Endothelial cell of umbilical vein (primary cell): ENCODE measurements around the gene EBPL. TPM values are rescaled to one million over a fixed set of nuclear protein-coding genes. Genes with fewer than 3 reads are reported as not detected.

Experiments used
- BruUV-seq: library from RNA; stranded (reverse); fragments of 400-500 nt; replicated peaks from 2 replicates; lab custom pipeline; 2021; lab: Mats Ljungman, UMichigan
- CTCF ChIA-PET: fragments of 300-600, 350-600 bp; sonication (Branson Sonifier 250); formaldehyde crosslinking; loops from one replicate; lab custom pipeline; 2021; ENCODE audit warnings: antibody characterized with exemption, inconsistent platforms; lab: Charles Lee
- POLR2A ChIA-PET: fragments of 300-600, 350-600 bp; sonication (Branson Sonifier 250); formaldehyde crosslinking; loops from one replicate; lab custom pipeline; 2021; ENCODE audit warnings: antibody characterized with exemption, inconsistent platforms; lab: Charles Lee
- DNase-seq: peaks from one replicate; pipeline ENCODE4 v3.0.0-alpha.2; 2011; ENCODE audit warnings: low read depth, low spot score
- FAIRE-seq: peaks from 2 replicates; lab custom pipeline; 2011; peaks lifted over from hg19 to GRCh38; lab: Jason Lieb, UNC
- H2AFZ ChIP-seq: 2 replicates; pipeline ENCODE4 v1.6.0; 2012; ENCODE audit warnings: low read depth, low read length, control low read depth, inconsistent platforms
- H3K27ac ChIP-seq: 2 replicates; pipeline ENCODE4 v1.5.1; 2011; ENCODE audit warnings: low read depth, mild to moderate bottlenecking, control low read depth, low read length, moderate library complexity; ENCODE audit not compliant: insufficient read depth
- H3K27me3 ChIP-seq, 2 experiments: 2 replicates each; pipeline versions ENCODE4 v1.6.0 to v1.6.1; 2011; ENCODE audit warnings: low read length in 2 of 2, mixed read lengths in 1 of 2; ENCODE audit not compliant: control insufficient read depth in 2 of 2, insufficient read depth in 2 of 2
- H3K36me3 ChIP-seq, 2 experiments: 2 replicates in 1 of 2; 3 replicates in 1 of 2; pipeline ENCODE4 v1.5.1; 2011; ENCODE audit warnings: low read length in 2 of 2, mild to moderate bottlenecking in 1 of 2, moderate library complexity in 1 of 2; ENCODE audit not compliant: control insufficient read depth in 2 of 2, insufficient read depth in 2 of 2; ENCODE audit errors: extremely low read depth in 1 of 2
- H3K4me1 ChIP-seq: 3 replicates; pipeline ENCODE4 v1.5.1; 2011; ENCODE audit warnings: mild to moderate bottlenecking, low read length; ENCODE audit not compliant: control insufficient read depth, insufficient read depth; ENCODE audit errors: extremely low read depth
- H3K4me2 ChIP-seq: 2 replicates; pipeline ENCODE4 v1.6.1; 2011; ENCODE audit warnings: low read length, control low read depth, mixed read lengths; ENCODE audit not compliant: insufficient read depth
- H3K4me3 ChIP-seq, 3 experiments: fragments of 200-600 bp in 1 of 3; sonication (generic), shearing (Covaris generic) in 1 of 3; replicated peaks in 1 of 3; 2 replicates each; pipeline ENCODE4 v1.5.1; 2011 to 2016; ENCODE audit warnings: control low read depth in 3 of 3, low read length in 3 of 3, mild to moderate bottlenecking in 2 of 3, inconsistent platforms in 1 of 3, low read depth in 1 of 3, moderate library complexity in 1 of 3; ENCODE audit not compliant: insufficient read depth in 1 of 3
- H3K79me2 ChIP-seq: 2 replicates; pipeline ENCODE4 v1.6.0; 2012; ENCODE audit warnings: low read length, inconsistent platforms; ENCODE audit not compliant: control insufficient read depth, insufficient read depth
- H3K9ac ChIP-seq: replicated peaks from 2 replicates; pipeline ENCODE3; 2011; ENCODE audit warnings: low read length, control low read depth; ENCODE audit not compliant: insufficient read depth; ENCODE audit errors: extremely low read depth
- H3K9me1 ChIP-seq: replicated peaks from 3 replicates; pipeline ENCODE4 v1.6.0; 2011; ENCODE audit warnings: mild to moderate bottlenecking, low read length; ENCODE audit not compliant: control insufficient read depth, insufficient read depth; ENCODE audit errors: extremely low read depth
- H3K9me3 ChIP-seq: replicated peaks from 2 replicates; pipeline ENCODE4 v1.5.1; 2012; ENCODE audit warnings: low read length, inconsistent platforms; ENCODE audit not compliant: control insufficient read depth, insufficient read depth
- H4K20me1 ChIP-seq: replicated peaks from 2 replicates; pipeline ENCODE3; 2011; ENCODE audit warnings: mild to moderate bottlenecking, low read length; ENCODE audit not compliant: control insufficient read depth, insufficient read depth; ENCODE audit errors: extremely low read depth
- EZH2 ChIP-seq: IDR thresholded peaks from 2 replicates; pipeline ENCODE4 v1.6.1; 2012; ENCODE audit warnings: borderline replicate concordance, low read depth, mild to moderate bottlenecking, moderate library complexity, low read length, inconsistent platforms; ENCODE audit not compliant: severe bottlenecking
- FOS ChIP-seq: IDR thresholded peaks from 2 replicates; pipeline ENCODE4 v1.6.1; 2011; ENCODE audit warnings: mild to moderate bottlenecking, low read length, moderate library complexity, borderline replicate concordance; ENCODE audit not compliant: insufficient read depth
- GATA2 ChIP-seq: IDR thresholded peaks from 2 replicates; pipeline ENCODE4 v1.7.0; 2011; ENCODE audit warnings: low read depth, mild to moderate bottlenecking, moderate library complexity, mixed read lengths, low read length; ENCODE audit not compliant: insufficient read length, insufficient read depth
- JUN ChIP-seq: IDR thresholded peaks from 2 replicates; pipeline ENCODE4 v1.6.1; 2011; ENCODE audit warnings: borderline replicate concordance, low read depth; ENCODE audit not compliant: insufficient read length, insufficient read depth
- MYC ChIP-seq: IDR thresholded peaks from one replicate; pipeline ENCODE4 v1.6.1; 2011; ENCODE audit warnings: mild to moderate bottlenecking, low read depth, low read length
- POLR2A ChIP-seq: IDR thresholded peaks from 2 replicates; pipeline ENCODE4 v1.6.1; 2012; ENCODE audit warnings: low read depth, mild to moderate bottlenecking, control low read depth, low read length
- POLR2AphosphoS5 ChIP-seq: IDR thresholded peaks from 2 replicates; pipeline ENCODE4 v1.6.1; 2012; ENCODE audit warnings: low read depth, mild to moderate bottlenecking, control low read depth, low read length, moderate library complexity; ENCODE audit not compliant: insufficient read depth
- dilution Hi-C: fragments of 300-500 bp; cut with MboI; formaldehyde crosslinking; loops from one replicate; pipeline ENCODE4 v1.15.0; 2019; ENCODE audit warnings: low sequenced_read_pairs; ENCODE audit not compliant: extremely low pct_ligation_motif_present
- intact Hi-C: fragments of 100-400 bp; cut with micrococcal nuclease; formaldehyde crosslinking; loops from one replicate; pipeline ENCODE4 v1.10.0; 2022
- polyA plus RNA-seq, 4 experiments: library from polyadenylated mRNA; depleted of rRNA in 3 of 4; stranded (reverse) in 3 of 4; unstranded in 1 of 4; fragments of >200 nt; gene quantifications; 2 replicates each; pipeline versions ENCODE4 v1.2.1 to v1.2.3, GENCODE V29; 2011 to 2012; ENCODE audit warnings: missing spikeins in 1 of 4
- total RNA-seq: library from RNA; stranded (reverse); gene quantifications from 2 replicates; pipeline ENCODE4 v1.2.3, GENCODE V29; 2021
- TF ChIP-seq, protein P1 (sequence below): IDR thresholded peaks from 2 replicates; pipeline ENCODE4 v1.6.1; 2011; ENCODE audit not compliant: insufficient read depth, insufficient read length
- TF ChIP-seq, protein P2 (sequence below), 2 donors: IDR thresholded peaks; 1 replicate in 1 of 2; 2 replicates in 1 of 2; pipeline ENCODE4 v1.5.1; 2011; ENCODE audit warnings: low read length in 2 of 2, mild to moderate bottlenecking in 2 of 2, moderate library complexity in 2 of 2, control low read depth in 1 of 2, inconsistent platforms in 1 of 2, low read depth in 1 of 2; ENCODE audit not compliant: insufficient read depth in 1 of 2; ENCODE audit errors: extremely low read depth in 1 of 2

Gene EBPL
- total and polyA plus RNA-seq, 2 donors (not counting 3 experiments of a cell fraction or from before 2014, with no cell fraction given) = 75.5 to 159 TPM

DNA sequence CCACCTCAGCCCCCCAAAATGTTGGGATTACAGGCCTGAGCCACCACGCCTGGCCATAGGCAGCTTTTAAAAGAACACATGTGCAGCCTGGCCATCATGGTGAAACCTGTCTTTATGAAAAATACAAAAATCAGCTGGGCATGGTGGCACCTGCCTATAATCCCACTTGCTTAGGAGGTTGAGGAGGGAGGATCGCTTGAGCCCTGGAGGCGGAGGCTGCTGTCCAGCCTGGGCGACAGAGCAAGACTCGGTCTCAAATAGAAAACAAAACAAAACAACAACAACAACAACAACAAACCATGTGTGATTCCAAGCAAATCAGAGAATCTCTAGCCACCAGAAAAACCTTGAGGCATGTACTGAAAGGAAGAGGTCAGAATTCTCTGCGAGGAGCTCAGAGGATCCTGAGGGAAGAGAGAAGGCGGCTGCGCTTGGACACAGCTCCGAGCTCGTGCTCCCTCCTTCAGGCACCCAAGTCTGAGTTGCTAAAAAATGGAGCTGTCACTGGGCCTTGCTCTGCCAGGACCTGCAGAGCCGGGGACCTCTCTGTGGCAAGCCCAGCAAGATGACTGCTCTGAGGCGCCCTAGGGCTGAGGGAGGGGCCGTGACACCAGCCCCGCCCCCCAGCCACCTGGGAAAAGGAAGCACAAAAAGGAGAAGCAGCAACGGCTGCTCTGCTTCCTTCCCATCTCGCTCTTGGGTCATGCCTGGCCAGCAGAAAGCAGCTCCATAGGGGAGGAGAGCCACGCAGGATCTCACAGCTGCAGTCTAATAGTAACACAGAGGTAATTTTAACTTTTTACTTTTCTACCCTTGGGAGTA, 63.2 kb downstream of the EBPL start, which contains the start of gene ARL11:
ARL11 (plus strand) TSS at position 677 of the 822 bp plus-strand sequence. CDS start 1,941 bp downstream, outside the sequence.
- peak within 1 kb of the TSS; percentile 48 for H3K4me2 ChIP-seq
- no peaks in the 10 kb centered on the region for H4K20me1 ChIP-seq
- no peaks in the 10 kb centered on the region for H3K9me1 ChIP-seq
- H3K4me3 ChIP-seq = no peak within 1 kb of the TSS
- TF ChIP-seq MYC (no peak), GATA2 (no peak), POLR2AphosphoS5 (no peak), POLR2A (no peak), JUN (no peak), FOS (no peak), EZH2 (no peak)
- TF ChIP-seq, protein P1, sequence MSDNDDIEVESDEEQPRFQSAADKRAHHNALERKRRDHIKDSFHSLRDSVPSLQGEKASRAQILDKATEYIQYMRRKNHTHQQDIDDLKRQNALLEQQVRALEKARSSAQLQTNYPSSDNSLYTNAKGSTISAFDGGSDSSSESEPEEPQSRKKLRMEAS = no peak
- TF ChIP-seq, protein P2, sequence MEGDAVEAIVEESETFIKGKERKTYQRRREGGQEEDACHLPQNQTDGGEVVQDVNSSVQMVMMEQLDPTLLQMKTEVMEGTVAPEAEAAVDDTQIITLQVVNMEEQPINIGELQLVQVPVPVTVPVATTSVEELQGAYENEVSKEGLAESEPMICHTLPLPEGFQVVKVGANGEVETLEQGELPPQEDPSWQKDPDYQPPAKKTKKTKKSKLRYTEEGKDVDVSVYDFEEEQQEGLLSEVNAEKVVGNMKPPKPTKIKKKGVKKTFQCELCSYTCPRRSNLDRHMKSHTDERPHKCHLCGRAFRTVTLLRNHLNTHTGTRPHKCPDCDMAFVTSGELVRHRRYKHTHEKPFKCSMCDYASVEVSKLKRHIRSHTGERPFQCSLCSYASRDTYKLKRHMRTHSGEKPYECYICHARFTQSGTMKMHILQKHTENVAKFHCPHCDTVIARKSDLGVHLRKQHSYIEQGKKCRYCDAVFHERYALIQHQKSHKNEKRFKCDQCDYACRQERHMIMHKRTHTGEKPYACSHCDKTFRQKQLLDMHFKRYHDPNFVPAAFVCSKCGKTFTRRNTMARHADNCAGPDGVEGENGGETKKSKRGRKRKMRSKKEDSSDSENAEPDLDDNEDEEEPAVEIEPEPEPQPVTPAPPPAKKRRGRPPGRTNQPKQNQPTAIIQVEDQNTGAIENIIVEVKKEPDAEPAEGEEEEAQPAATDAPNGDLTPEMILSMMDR (IDR thresholded peaks at IDR 0.05; ENCODE audit: extremely low read depth in 1 of 2, insufficient read depth in 1 of 2, low read depth in 1 of 2, low read length in 2 of 2) = no peak
- POLR2A ChIA-PET = no interaction called here
- no peaks in the 10 kb centered on the region for H3K36me3 ChIP-seq
- DNase-seq (no peak), FAIRE-seq (peak; percentile 8)
- H3K4me1 ChIP-seq = peaks cover 27% of the 10 kb centered on the region
- intact Hi-C loops = no loop called here
- peaks cover 0 to 4% of the 10 kb centered on the region in 2 experiments for H3K27me3 ChIP-seq
- no peaks in the 10 kb centered on the region for H3K9me3 ChIP-seq
- no TSS peak for BruUV-seq
- peak within 1 kb of the TSS; percentile 62 for H3K27ac ChIP-seq
- CTCF ChIA-PET = interaction anchor here (3.3 to 3.8 kb wide), 2 partner anchors 14 to 21 kb away, joined by 14 to 18 read pairs; no protein-coding TSS in a partner anchor
- dilution Hi-C loops = no loop called here
- H3K9ac ChIP-seq = no peak within 1 kb of the TSS
- H2AFZ ChIP-seq = peak within 1 kb of the TSS; percentile 34
- H3K79me2 ChIP-seq = no peaks in the 10 kb centered on the region
